Lower lobe of right lung (tissue), 2 donors: ENCODE data around the gene PRDX2. TPM values are rescaled to one million over a fixed set of nuclear protein-coding genes. Genes with fewer than 3 reads are reported as not detected.

Experiments
- ATAC-seq, 2 donors: fragments of 200-7000 bp; cut with Tn5 transposase; one replicate each; pipeline ENCODE4 v1.9.1; 2020 to 2022; ENCODE audit warnings: mild to moderate bottlenecking in 2 of 2, moderate library complexity in 2 of 2
- DNase-seq: peaks from one replicate; pipeline ENCODE4 v3.0.0-alpha.2; 2020
- H3K27ac ChIP-seq: fragments of 200-600 bp; one replicate; pipeline ENCODE4 v1.8.0; 2022
- H3K27me3 ChIP-seq: fragments of 200-600 bp; one replicate; pipeline ENCODE4 v1.8.0; 2022; ENCODE audit warnings: low read depth
- H3K36me3 ChIP-seq: fragments of 200-600 bp; one replicate; pipeline ENCODE4 v1.8.0; 2022; ENCODE audit warnings: mild to moderate bottlenecking
- H3K4me1 ChIP-seq: fragments of 200-600 bp; one replicate; pipeline ENCODE4 v1.8.0; 2022
- H3K4me3 ChIP-seq: fragments of 200-600 bp; one replicate; pipeline ENCODE4 v1.8.0; 2022; ENCODE audit warnings: mild to moderate bottlenecking
- H3K9me3 ChIP-seq: fragments of 200-600 bp; one replicate; pipeline ENCODE4 v1.8.0; 2022
- intact Hi-C: fragments of 100-400 bp; cut with DNase I; formaldehyde crosslinking; loops from one replicate; pipeline ENCODE4 v1.11.0; 2022
- total RNA-seq: library from RNA; stranded (reverse); fragmentation: NEBNext Ultra II Directional; extraction: Animal tissue kit (Norgen Biotek cat#: 25700); gene quantifications from one replicate; pipeline ENCODE4 v1.2.1, GENCODE V29; 2021
- TF ChIP-seq, protein P1 (sequence below): fragments of 200-600 bp; IDR thresholded peaks from one replicate; pipeline ENCODE4 v1.8.0; 2022; ENCODE audit warnings: antibody characterized with exemption, mild to moderate bottlenecking
- donor health status: DM: no; HTN: yes; CAD: no; lungs with severe emphysema.

PRDX2 gene
- total RNA-seq, 1 donor from 2014 or later = 101 TPM

GRCh38 chr19:12842511-12842910 is 40.9 kb upstream of the PRDX2 start:
- no peaks in the 10 kb centered on the region for H3K9me3 ChIP-seq
- intact Hi-C loops = loop anchor here (10.0 kb wide), 1 partner anchor 78 kb away; no protein-coding TSS in a partner anchor
- no peak overlapping the region for H3K27ac ChIP-seq
- TF ChIP-seq, protein P1, sequence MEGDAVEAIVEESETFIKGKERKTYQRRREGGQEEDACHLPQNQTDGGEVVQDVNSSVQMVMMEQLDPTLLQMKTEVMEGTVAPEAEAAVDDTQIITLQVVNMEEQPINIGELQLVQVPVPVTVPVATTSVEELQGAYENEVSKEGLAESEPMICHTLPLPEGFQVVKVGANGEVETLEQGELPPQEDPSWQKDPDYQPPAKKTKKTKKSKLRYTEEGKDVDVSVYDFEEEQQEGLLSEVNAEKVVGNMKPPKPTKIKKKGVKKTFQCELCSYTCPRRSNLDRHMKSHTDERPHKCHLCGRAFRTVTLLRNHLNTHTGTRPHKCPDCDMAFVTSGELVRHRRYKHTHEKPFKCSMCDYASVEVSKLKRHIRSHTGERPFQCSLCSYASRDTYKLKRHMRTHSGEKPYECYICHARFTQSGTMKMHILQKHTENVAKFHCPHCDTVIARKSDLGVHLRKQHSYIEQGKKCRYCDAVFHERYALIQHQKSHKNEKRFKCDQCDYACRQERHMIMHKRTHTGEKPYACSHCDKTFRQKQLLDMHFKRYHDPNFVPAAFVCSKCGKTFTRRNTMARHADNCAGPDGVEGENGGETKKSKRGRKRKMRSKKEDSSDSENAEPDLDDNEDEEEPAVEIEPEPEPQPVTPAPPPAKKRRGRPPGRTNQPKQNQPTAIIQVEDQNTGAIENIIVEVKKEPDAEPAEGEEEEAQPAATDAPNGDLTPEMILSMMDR = no peak
- no peak overlapping the region for H3K4me3 ChIP-seq
- H3K27me3 ChIP-seq = peaks cover 88% of the 10 kb centered on the region
- no peak for ATAC-seq
- H3K36me3 ChIP-seq = no peaks in the 10 kb centered on the region
- no peak for DNase-seq
- H3K4me1 ChIP-seq = peaks cover 19% of the 10 kb centered on the region

GRCh38 chr19:12841094-12841493 is 39.5 kb upstream of the PRDX2 start:
- ATAC-seq = peak in 1 of 2 donors; percentile 10
- intact Hi-C loops = loop anchor here (10.0 kb wide), 1 partner anchor 76 kb away; no protein-coding TSS in a partner anchor

DNA sequence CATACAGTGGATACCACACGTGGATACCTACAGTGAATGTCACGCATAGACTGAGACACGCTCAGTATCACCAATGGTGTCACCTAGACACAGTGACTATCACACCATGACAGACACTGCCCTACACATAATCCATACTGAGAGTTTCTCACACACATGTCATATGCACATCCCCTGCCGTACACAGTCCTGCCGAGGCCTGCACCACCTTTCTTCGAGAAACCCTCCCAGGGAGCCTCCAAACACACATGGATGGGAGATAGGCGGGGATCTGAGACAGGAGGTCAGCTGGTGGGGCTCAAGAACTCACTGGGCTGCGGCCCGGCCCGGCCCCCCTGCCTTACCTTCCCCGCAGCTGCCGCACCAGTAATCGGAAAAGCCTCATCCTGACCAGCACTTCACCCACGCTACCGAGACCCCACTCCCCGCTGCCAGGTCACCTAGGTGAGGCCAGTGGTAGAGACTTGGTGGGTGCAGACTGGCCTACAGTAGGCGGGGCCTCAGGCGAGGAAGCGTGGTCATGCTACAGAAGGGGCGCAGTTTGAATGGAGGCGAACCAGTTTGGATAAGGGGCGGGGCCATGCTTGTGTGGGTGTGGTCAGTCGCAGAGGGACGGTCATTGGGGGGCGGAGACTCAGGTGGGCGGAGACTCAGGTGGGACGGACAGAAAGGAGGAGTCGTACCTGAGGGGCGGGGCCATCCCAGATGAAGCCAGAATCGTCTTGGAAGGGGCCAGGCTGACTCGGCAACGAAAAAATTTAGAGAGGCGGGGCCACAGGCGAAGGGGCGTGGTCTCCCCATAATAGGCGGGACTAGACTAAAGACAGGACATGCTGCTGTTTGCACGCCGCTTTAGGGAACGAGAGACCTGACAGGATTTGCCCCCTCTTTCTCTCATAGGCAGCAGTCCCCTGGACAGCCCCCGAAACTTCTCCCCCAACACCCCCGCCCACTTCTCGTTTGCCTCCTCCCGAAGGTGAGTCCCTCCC is 38.8 kb upstream of the PRDX2 start:
- peak overlapping the region; percentile 32 for H3K4me3 ChIP-seq
- H3K36me3 ChIP-seq = no peaks in the 10 kb centered on the region
- H3K27ac ChIP-seq = no peak overlapping the region
- intact Hi-C loops = loop anchor here (10.0 kb wide), 1 partner anchor 76 kb away; no protein-coding TSS in a partner anchor
- H3K27me3 ChIP-seq = peaks cover 87% of the 10 kb centered on the region
- ATAC-seq (peak; percentile 74 to 84), DNase-seq (peak; percentile 77)
- TF ChIP-seq, protein P1 = no peak
- peaks cover 15% of the 10 kb centered on the region for H3K4me1 ChIP-seq
- H3K9me3 ChIP-seq = no peaks in the 10 kb centered on the region

More at GRCh38 chr19:12841094-12841493, 39.5 kb upstream of the PRDX2 start:
- Histone ChIP-seq H3K36me3 (no peaks in the 10 kb centered on the region), H3K9me3 (no peaks in the 10 kb centered on the region), H3K4me1 (peaks cover 15% of the 10 kb centered on the region), H3K4me3 (peak overlapping the region; percentile 32), H3K27me3 (peaks cover 87% of the 10 kb centered on the region), H3K27ac (no peak overlapping the region)
- TF ChIP-seq, protein P1 = no peak
- DNase-seq = peak; percentile 50

GRCh38 chr19:12838886-12839756 is 37.5 kb upstream of the PRDX2 start:
- no peaks in the 10 kb centered on the region for H3K9me3 ChIP-seq
- DNase-seq = no peak
- no peak overlapping the region for H3K27ac ChIP-seq
- H3K27me3 ChIP-seq = peaks cover 87% of the 10 kb centered on the region
- H3K4me3 ChIP-seq = peak overlapping the region; percentile 35
- peaks cover 19% of the 10 kb centered on the region for H3K4me1 ChIP-seq
- ATAC-seq = no peak
- TF ChIP-seq, protein P1 = no peak
- H3K36me3 ChIP-seq = no peaks in the 10 kb centered on the region
- intact Hi-C loops = no loop called here
